Hematopoietic multipotent progenitor cell treated with erythropoietin and hydrocortisone succinate and interleukin-3 and kit ligand, for 17 days (in vitro differentiated cells): ENCODE measurements around the gene OSBPL5.

Experiments used
- DNase-seq: peaks from one replicate; pipeline ENCODE4 v3.0.0-alpha.2; 2015; ENCODE audit warnings: low spot score

OSBPL5 gene

DNA sequence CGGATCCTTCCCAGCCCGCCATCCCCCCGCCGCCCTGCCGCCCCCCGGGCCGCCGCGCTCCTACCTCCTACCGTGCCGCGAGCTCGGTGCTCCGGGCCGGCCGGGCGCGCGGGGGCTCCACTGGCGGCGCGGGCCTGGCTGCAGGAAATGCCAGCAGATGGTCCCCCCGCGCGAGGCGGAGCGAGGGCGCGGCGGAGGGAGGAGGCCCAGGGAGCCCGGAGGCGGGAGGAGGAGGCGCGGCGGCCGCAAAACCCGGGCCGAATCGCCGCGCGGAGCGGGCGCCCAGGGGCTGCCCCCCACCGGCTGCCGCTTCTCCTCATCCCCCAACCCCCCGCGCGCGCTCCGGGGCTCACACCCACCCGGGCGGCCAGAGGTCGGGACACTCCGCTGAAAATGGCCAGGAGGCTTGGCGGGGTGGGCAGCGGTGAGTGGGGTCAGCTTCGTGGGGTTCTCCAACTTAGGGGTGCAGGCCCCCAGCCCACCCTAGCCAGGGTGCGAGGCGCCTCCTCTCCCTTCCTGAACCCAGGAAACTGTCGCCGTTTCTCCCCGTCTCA, at the start of gene OSBPL5:
OSBPL5 (minus strand) TSS at position 159 of the 554 bp plus-strand sequence. CDS start 36,162 bp downstream, outside the sequence.
- DNase-seq: no peak

DNA sequence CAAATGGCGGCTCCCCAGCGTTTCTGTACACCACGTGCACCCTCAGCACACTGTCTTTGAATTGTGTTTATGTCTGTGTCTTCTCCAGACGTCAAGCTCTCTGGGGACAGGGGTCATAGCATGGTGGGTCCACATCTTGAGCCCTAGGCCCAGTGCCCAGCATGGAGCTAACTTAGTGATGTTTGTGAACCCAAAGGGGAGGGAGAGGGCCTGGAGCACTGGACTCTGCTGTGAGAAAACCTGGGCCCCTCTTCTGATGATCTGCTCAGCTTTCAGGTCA, 49.2 kb upstream of the OSBPL5 start:
- DNase-seq: no peak

GRCh38 chr11:3213659-3214419, 48.7 kb upstream of the OSBPL5 start:
- DNase-seq: no peak

- DNase-seq: no peak
These were observed 43.2 kb upstream of the OSBPL5 start for GRCh38 chr11:3208272-3208671.

DNA sequence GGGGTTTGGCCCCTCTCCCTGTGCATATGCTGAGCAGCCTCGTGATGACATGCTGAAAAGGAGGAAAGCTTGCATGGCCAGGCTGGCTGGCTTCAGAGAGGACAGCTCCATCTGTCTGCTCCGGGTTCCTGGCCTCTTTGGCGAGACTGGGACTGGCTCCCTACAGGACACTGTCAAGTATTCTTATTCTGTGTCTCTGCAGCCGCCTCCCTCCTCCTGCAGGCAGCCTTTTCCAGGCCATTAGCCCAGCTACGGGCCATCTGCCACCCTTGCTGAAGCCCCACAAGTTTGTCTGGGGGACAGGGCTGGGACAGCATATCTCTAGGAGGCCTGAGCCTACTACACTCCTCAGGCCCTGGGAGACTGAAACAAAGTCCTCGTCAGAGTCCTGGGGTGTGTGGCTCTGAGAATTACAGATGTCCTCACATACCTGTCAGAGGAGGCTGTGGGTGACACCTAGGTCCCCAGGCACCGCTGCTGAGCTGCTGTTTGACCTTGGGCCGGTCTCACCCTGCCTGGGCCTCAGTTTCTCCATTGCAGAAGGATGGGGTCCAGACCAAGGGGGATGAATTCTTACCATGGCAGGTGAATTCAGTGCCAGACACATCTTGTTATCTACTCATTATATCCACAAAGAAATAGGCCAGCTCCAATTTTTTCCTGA, 42.5 kb upstream of the OSBPL5 start:
- no peak for DNase-seq

- no peak for DNase-seq
These were observed 41.8 kb upstream of the OSBPL5 start for GRCh38 chr11:3206922-3207204.

DNA sequence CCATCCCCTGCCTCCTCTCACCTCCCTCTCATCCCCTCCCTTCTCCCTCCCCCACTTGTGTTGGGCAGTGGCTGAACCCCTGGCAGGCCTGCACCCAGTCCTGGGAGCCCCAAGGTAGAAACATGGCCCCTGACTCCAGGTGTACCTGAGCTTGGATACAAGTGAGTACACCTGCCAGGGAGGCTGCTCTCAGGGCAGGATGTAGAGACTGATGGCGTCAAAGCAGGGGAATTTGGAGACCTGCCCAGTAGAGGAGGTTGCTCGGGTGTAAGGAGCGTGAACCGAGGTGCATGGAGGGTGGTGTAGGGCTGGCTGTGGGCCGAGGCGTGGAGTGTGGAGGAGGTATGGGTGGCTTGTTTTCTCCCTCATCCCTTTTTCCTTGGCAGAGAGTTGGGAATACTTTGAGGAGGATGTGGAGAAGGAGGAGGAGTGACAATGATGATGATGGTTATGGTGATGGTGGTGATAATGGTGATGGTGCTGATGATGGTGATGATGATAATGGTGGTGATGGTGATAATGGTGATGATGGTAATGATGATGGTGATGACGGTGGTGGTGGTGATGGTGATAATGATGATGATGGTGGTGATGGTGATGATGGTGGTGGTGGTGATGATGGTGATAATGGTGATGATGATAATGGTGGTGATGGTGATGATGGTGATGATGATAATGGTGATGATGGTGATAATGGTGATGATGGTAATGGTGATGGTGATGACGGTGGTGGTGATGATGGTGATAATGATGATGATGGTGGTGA, 41.2 kb upstream of the OSBPL5 start:
- no peak for DNase-seq

- no peak for DNase-seq
These were observed 40.4 kb upstream of the OSBPL5 start for GRCh38 chr11:3205261-3206155.

DNA sequence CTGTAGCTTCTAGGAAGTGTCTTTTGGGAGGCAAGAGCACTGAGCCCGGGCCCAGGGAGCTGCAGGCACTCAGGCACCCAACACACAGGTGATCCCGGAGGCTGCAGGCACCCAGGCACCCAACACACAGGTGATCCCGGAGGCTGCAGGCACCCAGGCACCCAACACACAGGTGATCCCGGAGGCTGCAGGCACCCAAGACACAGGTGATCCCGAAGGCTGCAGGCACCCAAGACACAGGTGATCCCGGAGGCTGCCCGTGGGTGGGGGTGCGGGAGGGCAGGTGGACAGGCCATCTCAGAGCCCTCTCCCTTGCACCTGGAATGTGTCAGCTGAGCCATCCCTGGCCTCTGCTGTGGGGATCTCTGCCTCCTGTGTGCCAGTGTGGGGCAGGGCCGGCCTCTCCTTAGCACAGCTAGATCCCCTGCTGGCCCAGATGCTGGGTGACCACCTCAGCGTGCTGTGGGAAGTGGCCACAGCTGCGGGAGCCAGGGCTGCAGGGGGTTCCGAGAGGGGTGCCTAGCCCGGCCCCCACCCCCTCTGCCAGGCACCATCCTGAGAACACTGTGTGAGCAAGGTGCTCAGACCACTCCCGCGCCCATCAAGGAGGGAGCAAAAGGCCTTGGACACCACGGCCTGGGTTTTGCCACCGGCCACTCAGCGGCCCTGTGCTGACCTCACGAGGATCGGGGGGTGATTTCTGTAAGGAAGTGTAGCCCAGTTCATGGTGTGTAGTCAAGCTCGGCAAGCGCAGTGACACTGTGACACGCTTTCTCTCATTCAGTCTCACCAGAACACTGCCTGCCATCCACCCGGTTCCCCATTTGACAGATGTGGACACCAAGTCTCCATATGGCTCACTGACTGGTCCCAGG, 39.3 kb upstream of the OSBPL5 start:
- DNase-seq: no peak

- DNase-seq: no peak
These were observed 38.3 kb upstream of the OSBPL5 start for GRCh38 chr11:3203221-3204043.

DNA sequence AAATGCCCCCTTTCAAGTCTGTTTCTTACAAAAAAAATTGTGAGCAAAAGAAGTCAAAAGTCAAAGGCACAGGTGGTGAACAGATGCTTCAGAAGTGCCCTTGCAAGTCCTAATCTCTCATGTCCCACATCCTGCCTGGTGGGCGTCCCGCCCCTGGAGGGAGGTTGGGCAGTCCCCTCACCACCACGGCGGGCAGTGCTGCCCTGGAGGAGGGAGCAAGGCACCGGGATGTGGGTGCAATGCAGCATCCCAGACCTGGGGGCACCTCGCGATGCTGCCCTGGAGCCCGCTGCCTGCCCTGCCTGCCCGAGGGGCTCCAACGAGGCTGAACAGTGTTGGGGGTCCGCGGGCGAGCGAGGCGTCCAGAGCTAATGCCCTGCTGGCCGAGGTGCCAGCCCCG, 37.6 kb upstream of the OSBPL5 start:
- no peak for DNase-seq

- no peak for DNase-seq
These were observed 37.2 kb upstream of the OSBPL5 start for GRCh38 chr11:3202305-3202704.

DNA sequence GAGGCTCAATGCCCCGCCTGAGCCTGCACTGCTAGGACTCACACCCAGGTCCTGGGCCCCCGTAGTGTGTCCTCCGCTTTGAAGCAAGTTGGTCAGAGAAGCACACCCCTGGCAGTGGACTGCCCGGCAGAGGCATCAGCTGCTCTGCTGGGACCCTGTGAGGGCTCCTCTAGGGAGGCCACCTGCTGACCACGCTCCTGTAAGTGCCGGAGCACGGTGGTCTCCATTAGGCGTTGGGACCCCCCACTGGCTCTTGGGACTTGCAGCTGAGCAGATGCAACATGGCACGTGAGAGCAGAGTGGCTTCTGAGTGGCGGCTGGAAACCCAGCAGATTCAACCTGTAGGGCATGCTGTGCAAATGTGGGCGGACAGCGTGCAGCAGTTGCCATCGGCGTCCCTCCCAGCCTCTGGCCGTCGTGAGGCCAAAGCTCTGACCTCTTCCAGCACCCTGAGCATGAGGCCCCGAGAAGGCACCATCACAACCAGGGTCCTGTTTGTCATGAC, 36.6 kb upstream of the OSBPL5 start:
- no peak for DNase-seq

- no peak for DNase-seq
These were observed 36.0 kb upstream of the OSBPL5 start for GRCh38 chr11:3201112-3201581.

GRCh38 chr11:3200388-3201111, 35.4 kb upstream of the OSBPL5 start:
- no peak for DNase-seq

DNA sequence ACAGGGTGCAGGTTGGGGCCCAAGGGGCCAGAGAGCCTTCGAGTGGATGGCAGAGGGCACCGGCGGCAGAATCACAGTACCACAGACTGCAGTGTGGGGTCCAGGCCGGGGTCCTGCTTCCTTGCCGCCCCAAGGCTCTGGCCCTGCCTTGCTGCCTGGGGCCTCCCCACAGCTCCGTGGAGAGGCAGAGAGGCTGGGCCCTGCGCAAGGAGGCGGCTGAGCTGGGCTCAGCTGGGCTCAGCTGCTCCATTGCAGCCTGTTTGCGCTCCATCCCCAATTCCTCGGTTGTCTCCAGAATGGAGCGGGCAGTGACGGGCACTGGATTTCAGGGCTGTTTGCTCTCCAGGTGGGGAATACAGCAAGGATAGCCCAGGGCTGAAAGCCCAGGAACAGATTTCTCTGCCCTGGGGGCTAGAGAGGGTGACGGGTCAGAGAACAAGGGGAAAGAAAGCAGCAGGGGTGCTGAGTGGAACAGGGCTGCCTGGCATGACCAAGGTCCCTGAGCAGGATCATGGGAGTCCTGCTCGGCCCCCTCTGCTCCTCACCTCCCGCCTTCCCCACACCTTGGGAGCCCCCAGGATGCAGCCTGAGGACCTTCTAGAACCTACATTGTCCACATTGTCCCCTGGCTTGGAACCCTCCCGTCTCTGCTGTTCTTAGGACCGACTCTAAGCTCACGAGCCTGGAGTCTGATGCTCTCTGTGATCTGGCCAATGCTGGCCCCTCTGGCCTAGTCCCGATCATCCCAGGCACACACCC, 34.6 kb upstream of the OSBPL5 start:
- no peak for DNase-seq

DNA sequence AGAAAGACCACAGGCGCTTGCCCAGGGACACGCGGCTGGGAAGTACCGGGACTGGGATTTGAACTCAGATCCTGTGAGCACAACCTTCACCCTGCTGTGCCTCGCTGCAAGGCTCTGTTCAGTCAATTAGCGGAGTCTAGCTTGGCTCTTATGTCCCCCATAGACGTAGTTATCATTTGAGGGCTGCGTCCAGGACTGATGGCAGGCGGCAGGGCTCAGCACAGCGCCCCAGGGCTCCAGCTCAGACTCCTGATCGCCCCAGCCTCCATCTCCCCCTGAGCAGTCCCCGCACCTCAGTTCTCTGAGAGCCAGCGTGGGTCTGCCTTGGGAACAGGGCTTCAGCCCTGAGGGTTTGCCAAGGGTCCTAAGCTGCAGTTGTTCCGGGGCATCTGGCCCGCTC, 33.7 kb upstream of the OSBPL5 start:
- DNase-seq: no peak

DNA sequence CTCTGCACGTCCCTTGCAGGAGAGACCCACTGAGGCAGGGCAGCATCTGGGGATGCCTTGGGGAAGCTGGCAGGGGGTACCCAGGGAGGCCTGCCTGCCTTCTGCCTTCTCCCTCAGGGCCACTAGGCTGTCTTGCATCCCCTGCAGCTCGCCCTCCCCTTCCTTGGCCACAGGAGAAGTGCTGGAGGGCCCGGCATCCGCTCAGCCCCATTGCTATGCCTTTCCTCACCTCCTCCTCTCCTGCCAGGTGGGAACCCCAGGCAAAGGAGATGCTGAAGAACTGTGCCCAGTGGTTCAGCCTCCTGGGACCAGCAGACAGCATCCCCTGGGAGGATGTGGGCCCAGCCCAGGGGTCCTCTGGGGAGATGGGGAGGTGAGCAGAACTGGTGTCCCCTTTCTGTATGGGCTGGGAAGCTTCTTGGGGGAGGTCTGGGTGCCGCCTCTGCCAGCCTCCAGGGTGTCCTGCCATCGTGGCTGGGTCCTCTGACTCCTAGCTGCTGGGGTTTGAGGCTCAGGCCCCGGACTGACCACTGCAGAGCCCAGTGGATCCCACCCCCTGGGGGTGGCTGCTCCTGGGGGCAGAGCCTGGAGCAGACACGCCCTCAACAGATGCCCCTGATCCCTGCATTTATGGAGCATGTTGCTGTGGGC, 32.9 kb upstream of the OSBPL5 start:
- DNase-seq: no peak
